Tibial artery (tissue), 4 donors: ENCODE measurements around the gene PACS2.
A peak's percentile ranks its signal among the peaks of the same experiment; 100 is the strongest.

Source experiments
- DNase-seq, 2 donors: peaks; one replicate each; pipeline ENCODE4 v3.0.0-alpha.2; 2019
- H3K27ac ChIP-seq, 2 donors: fragments of 200-600 bp; sonication (generic) in 1 of 2; 1 replicate in 1 of 2; 2 replicates in 1 of 2; pipeline ENCODE4 v1.5.1; 2018 to 2019; ENCODE audit warnings: mild to moderate bottlenecking in 1 of 2
- H3K27me3 ChIP-seq, 2 donors: fragments of 200-600 bp; sonication (generic) in 1 of 2; one replicate each; pipeline versions ENCODE4 v1.5.1 to v1.6.0; 2016 to 2019
- H3K36me3 ChIP-seq, 3 donors: fragments of 200-600 bp; sonication (generic) in 2 of 3; one replicate each; pipeline ENCODE4 v1.5.1; 2016 to 2019; ENCODE audit warnings: mild to moderate bottlenecking in 2 of 3
- H3K4me1 ChIP-seq, 4 donors: fragments of 200-600 bp; sonication (generic) in 2 of 4; 1 replicate in 3 of 4; 2 replicates in 1 of 4; pipeline ENCODE4 v1.5.1; 2016 to 2019
- H3K4me3 ChIP-seq, 2 donors: fragments of 200-600 bp; sonication (generic) in 1 of 2; 1 replicate in 1 of 2; 2 replicates in 1 of 2; pipeline ENCODE4 v1.5.1; 2018 to 2019; ENCODE audit warnings: mild to moderate bottlenecking in 2 of 2
- H3K9me3 ChIP-seq, 3 donors: fragments of 200-600 bp; sonication (generic) in 1 of 3; one replicate each; pipeline ENCODE4 v1.5.1; 2016 to 2019
- intact Hi-C: fragments of 100-400 bp; cut with DNase I; formaldehyde crosslinking; loops from one replicate; pipeline ENCODE4 v1.15.0; 2023; ENCODE audit warnings: low total_unique reads
- TF ChIP-seq, protein P1 (sequence below), 2 experiments: fragments of 200-600 bp in 1 of 2; fragments of 450-650 bp in 1 of 2; IDR thresholded peaks; one replicate each; pipeline ENCODE4 v1.5.1; 2017 to 2019; ENCODE audit warnings: antibody characterized with exemption in 2 of 2, mild to moderate bottlenecking in 1 of 2, moderate library complexity in 1 of 2

The PACS2 gene

GRCh38 chr14:105389534-105389933, 75.0 kb downstream of the PACS2 start:
- TF ChIP-seq, protein P1, sequence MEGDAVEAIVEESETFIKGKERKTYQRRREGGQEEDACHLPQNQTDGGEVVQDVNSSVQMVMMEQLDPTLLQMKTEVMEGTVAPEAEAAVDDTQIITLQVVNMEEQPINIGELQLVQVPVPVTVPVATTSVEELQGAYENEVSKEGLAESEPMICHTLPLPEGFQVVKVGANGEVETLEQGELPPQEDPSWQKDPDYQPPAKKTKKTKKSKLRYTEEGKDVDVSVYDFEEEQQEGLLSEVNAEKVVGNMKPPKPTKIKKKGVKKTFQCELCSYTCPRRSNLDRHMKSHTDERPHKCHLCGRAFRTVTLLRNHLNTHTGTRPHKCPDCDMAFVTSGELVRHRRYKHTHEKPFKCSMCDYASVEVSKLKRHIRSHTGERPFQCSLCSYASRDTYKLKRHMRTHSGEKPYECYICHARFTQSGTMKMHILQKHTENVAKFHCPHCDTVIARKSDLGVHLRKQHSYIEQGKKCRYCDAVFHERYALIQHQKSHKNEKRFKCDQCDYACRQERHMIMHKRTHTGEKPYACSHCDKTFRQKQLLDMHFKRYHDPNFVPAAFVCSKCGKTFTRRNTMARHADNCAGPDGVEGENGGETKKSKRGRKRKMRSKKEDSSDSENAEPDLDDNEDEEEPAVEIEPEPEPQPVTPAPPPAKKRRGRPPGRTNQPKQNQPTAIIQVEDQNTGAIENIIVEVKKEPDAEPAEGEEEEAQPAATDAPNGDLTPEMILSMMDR (IDR thresholded peaks at IDR 0.05): no peak
- intact Hi-C loops: no loop called here
- H3K27me3 ChIP-seq: no peaks in the 10 kb centered on the region
- H3K4me3 ChIP-seq: no peak overlapping the region
- H3K27ac ChIP-seq: peak overlapping the region in 1 of 2 donors; percentile 4
- peaks cover 14 to 77% (median 35%) of the 10 kb centered on the region in 3 donors for H3K36me3 ChIP-seq
- no peaks in the 10 kb centered on the region for H3K9me3 ChIP-seq
- DNase-seq: no peak
- peaks cover 0 to 16% (median 0%) of the 10 kb centered on the region in 4 donors for H3K4me1 ChIP-seq

DNA sequence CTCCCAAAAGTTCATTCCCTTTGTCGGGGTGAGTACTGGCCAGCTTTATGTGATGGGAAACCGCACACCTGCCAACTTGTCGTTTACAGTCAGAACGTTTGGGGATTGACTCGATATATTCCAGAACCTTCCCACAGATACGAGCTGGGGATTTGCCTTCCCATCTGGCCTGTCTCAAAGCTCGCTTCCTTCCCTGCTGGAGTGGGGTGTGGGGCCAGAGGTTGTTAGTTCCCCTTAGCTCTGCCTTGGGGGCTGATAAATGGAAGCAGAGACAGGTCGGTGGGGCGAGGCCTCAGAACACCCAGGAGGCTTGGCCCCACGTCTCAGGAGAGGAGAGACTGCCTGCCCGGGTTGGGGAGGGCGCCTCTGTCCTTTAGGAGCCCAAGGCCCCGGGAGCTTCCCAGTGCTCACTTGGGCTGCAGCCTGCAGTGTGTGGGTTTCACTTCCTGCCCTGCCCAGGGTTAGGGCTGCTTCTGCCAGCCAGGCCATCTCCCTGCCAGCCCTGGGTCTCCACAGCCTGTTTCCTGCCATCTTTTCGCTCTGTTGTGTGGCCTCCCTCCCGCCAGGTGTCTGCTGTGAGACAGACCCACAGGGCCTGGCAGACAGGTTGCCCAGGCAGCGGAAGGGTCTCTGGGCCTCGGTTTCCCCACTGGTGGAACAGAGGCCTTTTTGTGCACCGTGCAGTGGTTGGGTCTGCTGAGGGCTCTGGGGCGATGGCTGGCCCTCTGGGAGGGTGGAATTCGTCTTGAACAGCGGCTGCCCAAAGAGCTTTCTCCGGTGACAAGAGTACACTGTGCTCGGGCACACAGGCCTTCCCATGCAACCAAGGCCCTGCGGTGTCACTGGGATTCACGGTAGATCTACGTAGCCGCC, 75.7 kb downstream of the PACS2 start:
- peaks cover 0 to 16% (median 0%) of the 10 kb centered on the region in 4 donors for H3K4me1 ChIP-seq
- TF ChIP-seq, protein P1 (IDR thresholded peaks at IDR 0.05): no peak
- DNase-seq: peak in 1 of 2 donors; percentile 46

DNA sequence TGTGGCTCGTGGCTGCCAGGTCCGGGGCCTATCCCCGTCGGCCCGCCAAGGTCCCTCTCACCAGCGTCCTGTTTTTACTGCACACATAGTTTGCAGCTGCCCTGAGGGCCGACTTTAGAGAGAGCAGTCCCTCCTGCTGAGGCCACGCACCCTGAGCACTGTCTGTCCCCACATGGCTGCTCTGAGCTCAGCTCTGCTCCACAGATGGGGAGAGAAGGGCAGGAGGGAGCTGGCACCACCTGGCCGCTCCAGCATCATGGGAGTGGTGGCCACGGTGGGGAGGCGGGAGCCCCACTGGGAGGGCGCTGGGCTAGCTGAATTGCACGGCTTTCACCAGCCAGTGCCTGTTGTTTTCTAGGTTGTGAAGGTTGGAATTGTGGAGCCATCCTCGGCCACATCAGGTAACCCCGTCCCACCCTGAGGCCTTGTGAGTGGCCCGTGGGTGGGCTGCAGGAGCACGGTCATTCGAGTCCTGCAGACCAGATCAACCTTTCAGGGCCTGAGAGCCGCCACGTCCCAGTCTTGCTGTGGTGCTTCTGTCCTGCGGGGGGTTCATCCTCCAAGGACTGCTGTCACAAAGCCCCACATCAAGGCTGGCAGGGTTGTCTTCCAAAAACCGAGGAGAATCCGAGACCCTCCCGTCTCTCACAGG, 76.4 kb downstream of the PACS2 start:
- peaks cover 0 to 16% (median 0%) of the 10 kb centered on the region in 4 donors for H3K4me1 ChIP-seq
- H3K27ac ChIP-seq: no peak overlapping the region
- H3K27me3 ChIP-seq: no peaks in the 10 kb centered on the region
- intact Hi-C loops: no loop called here
- TF ChIP-seq, protein P1 (IDR thresholded peaks at IDR 0.05): no peak
- no peak overlapping the region for H3K4me3 ChIP-seq
- H3K9me3 ChIP-seq: no peaks in the 10 kb centered on the region
- DNase-seq: no peak
- peaks cover 6 to 69% (median 30%) of the 10 kb centered on the region in 3 donors for H3K36me3 ChIP-seq

More for the DNA sequence above, 75.7 kb downstream of the PACS2 start:
- Histone ChIP-seq H3K36me3 (peaks cover 7 to 77% (median 34%) of the 10 kb centered on the region in 3 donors), H3K27ac (peak overlapping the region in 1 of 2 donors; percentile 4), H3K27me3 (no peaks in the 10 kb centered on the region), H3K4me3 (no peak overlapping the region), H3K9me3 (no peaks in the 10 kb centered on the region)
- intact Hi-C loops: no loop called here

- intact Hi-C loops: no loop called here
- Histone ChIP-seq H3K4me1 (peaks cover 0 to 16% (median 0%) of the 10 kb centered on the region in 4 donors), H3K9me3 (no peaks in the 10 kb centered on the region), H3K27ac (no peak overlapping the region), H3K4me3 (no peak overlapping the region), H3K27me3 (no peaks in the 10 kb centered on the region), H3K36me3 (peaks cover 6 to 64% (median 26%) of the 10 kb centered on the region in 3 donors)
- DNase-seq: no peak
- TF ChIP-seq, protein P1 (IDR thresholded peaks at IDR 0.05): no peak
Observed at GRCh38 chr14:105391541-105391940, 77.0 kb downstream of the PACS2 start.

DNA sequence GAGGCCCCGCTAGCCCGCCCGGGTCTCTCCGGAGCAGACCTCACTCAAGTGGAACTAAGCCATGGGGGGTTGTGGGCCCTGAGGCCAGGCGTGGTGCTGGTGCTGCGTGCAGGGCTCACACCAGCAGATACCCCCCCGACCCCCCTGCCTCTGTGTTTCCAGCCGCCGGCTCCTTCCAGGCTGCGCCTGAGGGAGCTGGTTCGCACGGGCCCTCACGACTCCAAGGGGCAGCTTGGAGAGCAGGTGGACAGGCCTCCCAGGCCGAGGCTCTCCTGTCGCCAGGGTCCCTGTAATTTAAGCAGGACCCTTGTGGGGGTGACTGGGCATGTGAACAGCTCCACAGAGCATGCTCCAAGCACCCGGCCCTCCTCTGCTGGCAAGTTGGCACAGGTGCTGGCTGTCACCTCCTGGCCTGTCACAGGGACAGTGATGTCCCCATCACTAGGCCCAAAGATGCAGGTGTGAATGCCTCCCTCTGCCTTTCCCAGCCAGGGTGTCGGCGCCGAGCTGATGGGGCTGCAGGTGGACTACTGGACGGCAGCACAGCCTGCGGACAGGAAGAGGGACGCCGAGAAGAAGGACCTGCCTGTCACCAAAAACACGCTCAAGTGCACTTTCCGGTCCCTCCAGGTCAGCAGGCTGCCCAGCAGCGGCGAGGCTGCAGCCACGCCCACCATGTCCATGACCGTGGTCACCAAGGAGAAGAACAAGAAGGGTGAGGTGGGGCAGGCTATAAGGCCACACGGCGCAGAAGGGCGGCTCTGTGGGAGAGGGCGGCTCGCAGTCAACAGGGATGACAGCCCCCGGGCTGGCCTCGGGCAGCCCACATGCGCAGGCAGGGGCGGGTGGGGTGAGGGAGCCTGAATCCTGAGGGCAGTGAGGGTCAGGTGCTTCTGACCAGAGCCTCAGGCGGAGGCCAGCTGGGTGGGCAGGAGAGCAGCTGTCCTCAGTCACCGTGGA, 77.9 kb downstream of the PACS2 start:
- no peak overlapping the region for H3K27ac ChIP-seq
- H3K4me3 ChIP-seq: no peak overlapping the region
- DNase-seq: no peak
- peaks cover 0 to 19% (median 2%) of the 10 kb centered on the region in 4 donors for H3K4me1 ChIP-seq
- H3K27me3 ChIP-seq: no peaks in the 10 kb centered on the region
- H3K9me3 ChIP-seq: no peaks in the 10 kb centered on the region
- H3K36me3 ChIP-seq: peaks cover 6 to 55% (median 20%) of the 10 kb centered on the region in 3 donors
- intact Hi-C loops: no loop called here
- TF ChIP-seq, protein P1 (IDR thresholded peaks at IDR 0.05): no peak
